Measurements from ENCODE around the gene TRAK1. TPM values are rescaled to one million over a fixed set of nuclear protein-coding genes. Genes with fewer than 3 reads are reported as not detected.

The TRAK1 gene
- total RNA-seq, 6 donors from 2014 or later = 46.7 to 107 (median 74.7) TPM

- DNase-seq (no peak), ATAC-seq (ENCODE audit: low FRiP score in 2 of 2) (no peak)
- Histone ChIP-seq H3K4me1 (peaks cover 8 to 28% (median 14%) of the 10 kb centered on the region in 4 donors), H3K4me3 (no peak within 1 kb of the TSS), H3K9me3 (no peaks in the 10 kb centered on the region), H3K27ac (no peak within 1 kb of the TSS), H3K27me3 (peaks cover 0 to 30% (median 11%) of the 10 kb centered on the region in 4 donors), H3K36me3 (no peaks in the 10 kb centered on the region)
- 48 to 50% methylated on average over 15 to 16 of the region's 16 CpGs for WGBS, 2 donors
- TF ChIP-seq POLR2AphosphoS5 (IDR thresholded peaks at IDR 0.05) = no peak
- TF ChIP-seq EP300 (IDR thresholded peaks at IDR 0.05) = no peak
- TF ChIP-seq POLR2A (IDR thresholded peaks at IDR 0.05) = no peak
- no peak for TF ChIP-seq CTCF (IDR thresholded peaks at IDR 0.05)
Measured at GRCh38 chr3:42266085-42266484, 174.9 kb downstream of the TRAK1 start, which contains the start of gene CCK. CCK (minus strand) TSS chr3:42266185; CDS start chr3:42263630, 2,555 bp downstream.

- Histone ChIP-seq H3K9me3 (peaks cover 0 to 6% (median 0%) of the 10 kb centered on the region in 4 donors), H3K27ac (no peak overlapping the region), H3K4me3 (no peak overlapping the region), H3K36me3 (no peaks in the 10 kb centered on the region), H3K27me3 (peaks cover 0 to 28% (median 11%) of the 10 kb centered on the region in 4 donors), H3K4me1 (peaks cover 8 to 28% (median 14%) of the 10 kb centered on the region in 4 donors)
- no peak for TF ChIP-seq POLR2AphosphoS5 (IDR thresholded peaks at IDR 0.05)
- TF ChIP-seq CTCF (IDR thresholded peaks at IDR 0.05) = no peak
- TF ChIP-seq EP300 (IDR thresholded peaks at IDR 0.05) = no peak
- no peak for TF ChIP-seq POLR2A (IDR thresholded peaks at IDR 0.05)
- DNase-seq = no peak
- WGBS, 2 donors = 90% methylated on average over 6 of the region's 6 CpGs
- no peak for ATAC-seq (ENCODE audit: low FRiP score in 2 of 2)
Measured at GRCh38 chr3:42267878-42268277, 176.7 kb downstream of the TRAK1 start.

- H3K4me1 ChIP-seq = peaks cover 0 to 12% (median under 1%) of the 10 kb centered on the region in 4 donors
- H3K36me3 ChIP-seq = no peaks in the 10 kb centered on the region
- no peak overlapping the region for H3K4me3 ChIP-seq
- 79 to 80% methylated on average over 7 of the region's 7 CpGs for WGBS, 2 donors
- no peak for TF ChIP-seq POLR2AphosphoS5 (IDR thresholded peaks at IDR 0.05)
- TF ChIP-seq EP300 (IDR thresholded peaks at IDR 0.05) = no peak
- TF ChIP-seq POLR2A (IDR thresholded peaks at IDR 0.05) = no peak
- no peak for TF ChIP-seq CTCF (IDR thresholded peaks at IDR 0.05)
- peaks cover 0 to 6% (median 0%) of the 10 kb centered on the region in 4 donors for H3K9me3 ChIP-seq
- ATAC-seq (ENCODE audit: low FRiP score in 2 of 2) = no peak
- no peak overlapping the region for H3K27ac ChIP-seq
- DNase-seq = no peak
- peaks cover 0 to 12% (median 8%) of the 10 kb centered on the region in 4 donors for H3K27me3 ChIP-seq
Measured at GRCh38 chr3:42269647-42270046, 178.5 kb downstream of the TRAK1 start.

DNA sequence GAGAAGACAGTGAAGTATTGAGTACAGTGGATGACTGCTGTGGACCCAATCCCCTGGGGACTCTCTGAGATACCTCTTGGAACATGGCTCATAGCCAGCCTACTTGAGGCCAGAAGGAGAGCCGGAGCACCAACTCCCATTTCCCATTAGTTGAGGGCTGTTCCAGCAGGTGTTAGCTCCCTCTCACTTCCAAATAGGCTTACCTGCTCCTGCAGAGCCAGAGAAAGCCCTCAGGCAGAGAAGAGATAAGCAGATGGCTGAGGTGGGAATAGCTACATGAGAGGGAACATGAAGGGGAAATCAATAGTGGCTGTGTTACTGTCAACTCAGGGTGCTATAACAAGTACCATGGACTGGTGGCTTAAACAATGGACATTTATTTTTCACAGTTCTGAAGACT lies 179.4 kb downstream of the TRAK1 start:
- ATAC-seq (ENCODE audit: low FRiP score in 2 of 2) (no peak), DNase-seq (no peak)
- peaks cover 0 to 2% (median 0%) of the 10 kb centered on the region in 4 donors for H3K4me1 ChIP-seq
- WGBS, 2 donors = 55 to 80% methylated on average over 1 of the region's 1 CpG
- H3K4me3 ChIP-seq = no peak overlapping the region
- H3K27me3 ChIP-seq = peaks cover 0 to 3% (median 1%) of the 10 kb centered on the region in 4 donors
- H3K36me3 ChIP-seq = no peaks in the 10 kb centered on the region
- no peak overlapping the region for H3K27ac ChIP-seq
- TF ChIP-seq CTCF (IDR thresholded peaks at IDR 0.05) (no peak), POLR2A (IDR thresholded peaks at IDR 0.05) (no peak), EP300 (IDR thresholded peaks at IDR 0.05) (no peak), POLR2AphosphoS5 (IDR thresholded peaks at IDR 0.05) (no peak)
- peaks cover 0 to 6% (median 0%) of the 10 kb centered on the region in 4 donors for H3K9me3 ChIP-seq

- peaks cover 0 to 6% (median 0%) of the 10 kb centered on the region in 4 donors for H3K9me3 ChIP-seq
- no peaks in the 10 kb centered on the region for H3K36me3 ChIP-seq
- no peaks in the 10 kb centered on the region for H3K4me1 ChIP-seq
- TF ChIP-seq EP300 (IDR thresholded peaks at IDR 0.05) (no peak), CTCF (IDR thresholded peaks at IDR 0.05) (no peak)
- no peaks in the 10 kb centered on the region for H3K27me3 ChIP-seq
- H3K4me3 ChIP-seq = no peak overlapping the region
- H3K27ac ChIP-seq = no peak overlapping the region
- no peak for ATAC-seq (ENCODE audit: low FRiP score in 2 of 2)
- DNase-seq = no peak
Measured at GRCh38 chr3:42271786-42272185, 180.6 kb downstream of the TRAK1 start.
